Measurements from ENCODE around the gene SRSF6. TPM values are rescaled to one million over a fixed set of nuclear protein-coding genes. Genes with fewer than 3 reads are reported as not detected.
"Not testable (repeated sequence)": the region's sequence is repeated elsewhere in the genome, so short reads cannot be mapped to it uniquely, and the experiment has no call there.

Gene SRSF6
- total RNA-seq, 1 experiment from 2014 or later = 149 TPM

DNA sequence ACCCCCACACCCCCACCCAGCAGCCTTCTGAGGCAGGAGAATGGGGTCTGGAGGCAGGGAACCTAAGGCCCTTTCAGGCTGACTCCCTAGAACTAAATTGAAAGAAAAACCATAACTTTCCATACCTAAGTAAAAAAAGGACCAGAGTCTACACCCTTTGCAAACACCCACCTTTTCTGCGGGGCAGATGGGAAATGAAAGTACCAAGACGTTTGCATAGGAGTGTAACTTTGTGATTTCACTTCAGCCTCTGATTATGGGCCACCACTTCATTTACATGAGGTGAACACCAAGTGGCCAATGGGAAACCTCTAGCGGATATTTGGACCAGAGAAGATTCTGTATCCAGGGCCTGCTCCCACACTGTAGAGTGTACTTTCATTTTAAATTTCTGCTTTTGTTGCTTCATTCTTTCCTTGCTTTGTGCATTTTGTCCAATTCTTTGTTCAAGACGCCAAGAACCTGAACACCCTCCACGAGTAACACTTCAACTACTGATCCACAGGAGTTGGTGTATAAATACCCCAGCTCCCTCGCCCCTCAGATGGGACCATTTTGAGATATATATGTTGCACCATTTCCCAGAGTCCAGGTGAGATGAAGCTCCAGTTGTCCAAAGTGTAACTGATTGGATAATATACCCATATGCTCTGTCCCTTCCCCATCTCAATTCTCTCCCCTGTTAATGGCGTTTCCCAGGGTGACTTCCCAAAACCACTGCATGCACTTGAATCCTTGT lies 18.9 kb upstream of the SRSF6 start:
- DNase-seq = no peak
- no peak overlapping the region for H3K27ac ChIP-seq
- H3K9me3 ChIP-seq (replicated peaks) = no peaks in the 10 kb centered on the region

DNA sequence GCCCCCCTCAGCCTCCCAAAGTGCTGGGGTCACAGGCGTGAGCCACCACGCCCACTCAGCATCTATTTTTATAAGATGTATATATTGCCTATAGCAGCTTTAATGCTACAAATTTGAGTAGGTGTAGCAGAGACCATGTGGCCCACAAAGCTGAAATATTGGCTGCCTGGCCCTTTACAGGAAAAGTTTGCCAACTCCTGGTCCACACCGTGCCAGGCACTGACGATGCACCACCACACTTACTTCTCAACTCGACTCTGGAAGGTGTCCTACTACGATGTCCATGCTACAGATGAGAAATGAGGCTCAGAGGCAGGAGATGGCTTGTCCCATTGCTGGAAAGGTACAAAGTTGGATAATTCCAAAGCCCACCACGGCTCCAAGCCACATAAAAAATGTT lies 17.2 kb upstream of the SRSF6 start:
- H3K4me3 ChIP-seq = no peak overlapping the region
- no peak for DNase-seq
- H3K36me3 ChIP-seq = no peaks in the 10 kb centered on the region
- peaks cover 6% of the 10 kb centered on the region; the same call in 1 of the 2 replicates for H3K27me3 ChIP-seq
- no peaks in the 10 kb centered on the region for H3K4me1 ChIP-seq
- H3K27ac ChIP-seq = no peak overlapping the region
- H3K9me3 ChIP-seq (replicated peaks) = no peaks in the 10 kb centered on the region

More for the DNA sequence above, 18.9 kb upstream of the SRSF6 start:
- Histone ChIP-seq H3K36me3 (no peaks in the 10 kb centered on the region), H3K27me3 (peaks cover 6% of the 10 kb centered on the region; the same call in 1 of the 2 replicates), H3K4me1 (no peaks in the 10 kb centered on the region), H3K4me3 (no peak overlapping the region)

DNA sequence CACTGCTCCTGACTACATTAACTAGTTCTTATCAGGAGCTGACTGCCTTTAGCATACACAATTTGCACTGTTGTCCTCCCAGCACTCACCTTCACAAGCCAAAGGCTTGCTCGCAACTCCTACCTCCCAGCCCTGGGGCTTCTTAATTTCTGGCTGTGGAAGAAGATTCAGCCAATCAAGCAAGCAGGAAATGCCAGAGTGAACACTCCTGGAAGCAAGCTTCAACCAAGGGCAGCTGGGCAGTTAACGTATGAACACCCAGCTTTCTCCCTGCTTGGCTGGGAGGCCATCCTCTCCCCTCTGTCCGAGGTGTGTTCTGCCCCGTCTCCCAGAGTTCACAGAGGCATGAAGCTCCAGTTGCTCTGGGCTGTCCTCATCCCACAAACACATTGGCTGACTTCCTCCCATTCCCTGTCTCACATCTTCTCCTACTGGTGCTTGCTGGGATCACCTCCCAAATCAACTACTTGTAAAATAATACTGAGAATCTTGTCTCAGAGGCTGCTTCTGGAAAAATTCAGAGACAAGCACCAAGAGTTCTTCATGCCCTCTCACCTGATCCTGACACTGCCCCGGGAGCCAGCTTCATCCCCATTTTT lies 15.3 kb upstream of the SRSF6 start:
- DNase-seq = peak; percentile 44 to 64
- no peak overlapping the region for H3K4me3 ChIP-seq
- no peak overlapping the region for H3K27ac ChIP-seq
- H3K9me3 ChIP-seq (replicated peaks) = no peaks in the 10 kb centered on the region
- H3K4me1 ChIP-seq = no peaks in the 10 kb centered on the region
- no peaks in the 10 kb centered on the region for H3K36me3 ChIP-seq
- no peaks in the 10 kb centered on the region for H3K27me3 ChIP-seq

DNA sequence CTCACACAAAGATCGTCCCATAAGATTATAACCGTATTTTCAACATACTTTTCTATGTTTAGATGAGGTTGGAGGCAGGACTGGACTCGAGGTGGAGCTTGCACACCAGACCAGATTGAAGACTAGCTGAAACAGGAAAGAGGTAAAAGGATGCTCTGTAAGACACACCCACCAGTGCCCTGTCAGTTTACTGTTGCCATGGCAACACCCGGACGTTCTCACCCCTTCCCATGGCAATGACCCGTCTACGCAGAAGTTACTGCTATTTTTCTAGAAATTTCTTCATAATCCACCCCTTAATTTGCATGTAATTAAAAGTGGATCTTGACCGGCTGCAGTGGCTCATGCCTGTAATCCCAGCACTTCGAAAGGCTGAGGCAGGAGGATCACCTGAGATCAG lies 13.6 kb upstream of the SRSF6 start:
- Histone ChIP-seq H3K9me3 (replicated peaks) (no peaks in the 10 kb centered on the region), H3K27ac (no peak overlapping the region), H3K4me3 (no peak overlapping the region)

DNA sequence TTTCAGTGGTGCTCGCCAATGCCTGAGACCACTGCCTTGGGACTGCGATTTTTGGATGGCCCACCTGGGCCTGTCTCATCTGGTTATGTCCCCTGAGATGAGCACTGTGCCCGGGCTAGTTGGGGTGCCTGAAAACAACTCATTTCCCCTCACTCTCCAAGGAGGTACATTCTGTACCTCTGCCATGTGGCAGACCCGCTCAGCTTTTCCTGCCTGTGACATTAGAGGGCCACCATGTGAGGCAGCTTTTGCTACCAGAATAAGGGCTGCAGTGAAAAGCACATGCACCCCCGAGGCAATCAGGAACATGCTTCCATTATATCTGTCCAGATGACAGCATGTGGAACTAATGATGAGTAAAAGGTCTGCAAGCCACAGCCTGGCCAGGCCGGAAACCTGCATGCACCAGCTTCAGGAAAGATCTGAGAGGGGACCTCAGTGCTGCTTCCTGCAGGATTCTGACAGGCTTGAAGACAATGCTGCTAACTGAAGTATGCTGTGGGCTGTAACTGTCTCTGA lies 11.3 kb upstream of the SRSF6 start:
- Histone ChIP-seq H3K36me3 (no peaks in the 10 kb centered on the region), H3K4me1 (peaks cover 5% of the 10 kb centered on the region), H3K27ac (no peak overlapping the region), H3K27me3 (no peaks in the 10 kb centered on the region), H3K4me3 (no peak overlapping the region), H3K9me3 (replicated peaks) (no peaks in the 10 kb centered on the region)
- DNase-seq = no peak

More for the DNA sequence above, 13.6 kb upstream of the SRSF6 start:
- no peak for DNase-seq
- H3K4me1 ChIP-seq = peaks cover 5% of the 10 kb centered on the region
- no peaks in the 10 kb centered on the region for H3K27me3 ChIP-seq
- H3K36me3 ChIP-seq = no peaks in the 10 kb centered on the region

DNA sequence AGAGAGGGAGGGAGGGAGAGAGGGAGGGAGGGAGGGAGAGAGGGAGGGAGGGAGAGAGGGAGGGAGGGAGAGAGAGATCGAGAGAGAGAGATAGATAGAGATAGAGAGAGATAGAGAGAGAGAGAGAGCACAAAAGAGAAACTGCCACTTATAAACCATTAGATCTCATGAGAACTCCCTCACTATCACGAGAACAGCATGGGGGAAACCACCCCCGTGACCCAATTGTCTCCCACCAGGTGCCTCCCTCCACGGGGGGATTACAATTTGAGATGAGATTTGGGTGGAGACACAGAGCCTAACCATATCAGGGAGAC lies 9.3 kb upstream of the SRSF6 start:
- not testable (repeated sequence) for H3K9me3 ChIP-seq (replicated peaks); H3K36me3 ChIP-seq; H3K4me3 ChIP-seq; H3K4me1 ChIP-seq; DNase-seq; H3K27me3 ChIP-seq; H3K27ac ChIP-seq

DNA sequence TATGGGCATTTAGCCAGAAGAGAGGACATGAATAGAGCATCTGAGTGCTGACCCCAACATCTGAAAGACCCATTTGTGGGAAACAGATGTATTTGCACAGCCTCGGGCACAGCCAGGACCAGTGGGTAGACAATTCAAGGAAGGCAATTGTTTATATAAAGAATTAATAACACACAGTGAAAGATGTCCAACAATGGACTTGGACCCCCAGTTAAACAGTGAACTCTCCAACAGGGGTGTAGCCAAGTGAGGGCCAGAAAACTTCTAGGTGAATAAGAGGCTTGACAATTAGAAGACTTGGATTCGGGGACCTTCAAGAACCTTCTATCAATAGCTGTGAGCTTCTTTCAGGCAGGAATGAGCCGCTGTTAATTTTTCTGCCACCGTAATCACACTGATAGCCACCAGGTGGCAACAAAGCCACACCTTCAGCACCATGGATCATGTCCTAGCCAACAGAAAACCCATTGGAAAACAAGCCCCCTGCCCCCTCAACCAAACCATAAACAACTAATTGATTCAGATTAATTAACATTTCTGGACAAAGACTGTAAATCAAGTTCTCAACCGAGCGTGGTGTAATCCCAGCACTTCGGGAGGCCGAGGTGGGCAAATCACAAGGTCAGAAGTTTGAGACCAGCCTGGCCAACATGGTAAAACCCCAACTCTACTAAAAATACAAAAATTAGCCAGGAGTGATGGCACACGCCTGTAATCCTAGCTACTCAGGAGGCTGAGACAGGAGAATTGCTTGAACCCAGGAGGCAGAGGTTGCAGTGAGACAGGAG lies 8.8 kb upstream of the SRSF6 start:
- Histone ChIP-seq H3K27me3 (peaks cover 4% of the 10 kb centered on the region; the same call in 1 of the 2 replicates), H3K4me3 (no peak overlapping the region), H3K27ac (no peak overlapping the region; the same call in 1 of the 2 replicates), H3K4me1 (peaks cover 5% of the 10 kb centered on the region), H3K9me3 (replicated peaks) (no peaks in the 10 kb centered on the region), H3K36me3 (no peaks in the 10 kb centered on the region)
- peak; percentile 58 to 87 for DNase-seq

DNA sequence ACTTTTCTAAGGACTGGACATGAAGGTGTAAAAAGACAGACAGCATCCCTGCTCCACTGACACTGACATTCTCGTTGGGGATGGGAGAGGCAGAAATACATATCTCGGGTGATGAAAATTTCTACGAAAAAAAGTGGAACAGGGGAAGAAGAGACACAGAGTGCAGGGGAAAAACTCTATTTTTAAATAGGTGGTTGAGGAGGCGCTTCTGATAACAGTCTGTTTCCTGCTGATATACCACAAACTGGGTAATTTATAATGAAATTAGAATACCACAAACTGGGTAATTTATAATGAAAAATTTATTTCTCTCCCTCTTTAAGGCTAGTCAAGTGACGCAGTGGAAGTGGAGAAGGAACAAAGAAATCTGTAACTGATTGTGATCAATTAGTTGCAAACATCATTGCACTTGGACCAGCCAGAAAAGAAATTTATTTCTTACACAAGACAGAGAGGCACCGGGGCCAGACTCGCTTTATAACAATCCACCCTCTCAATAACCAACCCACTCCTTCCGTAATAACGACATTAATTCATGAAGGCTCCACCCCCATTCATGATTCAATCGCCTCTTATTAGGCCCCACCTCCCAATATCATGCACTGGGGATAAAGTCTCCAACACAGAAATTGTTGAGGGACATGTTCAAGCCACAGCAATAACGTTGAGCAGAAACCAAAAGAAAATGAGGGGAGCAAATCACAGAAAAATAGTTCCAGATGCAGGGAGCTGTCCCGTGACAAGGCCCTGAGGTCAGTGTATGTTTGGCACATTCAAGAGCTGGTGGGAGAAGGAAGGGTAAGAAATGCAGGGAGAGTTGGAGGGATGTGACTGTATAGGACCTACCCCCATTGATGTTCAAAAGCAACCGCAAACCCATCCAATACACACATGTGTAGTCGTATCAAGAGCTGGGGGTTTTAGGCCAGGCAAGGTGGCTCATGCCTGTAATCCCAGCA lies 6.6 kb upstream of the SRSF6 start:
- Histone ChIP-seq H3K36me3 (no peaks in the 10 kb centered on the region), H3K27ac (no peak overlapping the region), H3K4me1 (peaks cover 5% of the 10 kb centered on the region), H3K27me3 (peaks cover 4% of the 10 kb centered on the region; the same call in 1 of the 2 replicates), H3K9me3 (replicated peaks) (no peaks in the 10 kb centered on the region), H3K4me3 (no peak overlapping the region)
- no peak for DNase-seq

DNA sequence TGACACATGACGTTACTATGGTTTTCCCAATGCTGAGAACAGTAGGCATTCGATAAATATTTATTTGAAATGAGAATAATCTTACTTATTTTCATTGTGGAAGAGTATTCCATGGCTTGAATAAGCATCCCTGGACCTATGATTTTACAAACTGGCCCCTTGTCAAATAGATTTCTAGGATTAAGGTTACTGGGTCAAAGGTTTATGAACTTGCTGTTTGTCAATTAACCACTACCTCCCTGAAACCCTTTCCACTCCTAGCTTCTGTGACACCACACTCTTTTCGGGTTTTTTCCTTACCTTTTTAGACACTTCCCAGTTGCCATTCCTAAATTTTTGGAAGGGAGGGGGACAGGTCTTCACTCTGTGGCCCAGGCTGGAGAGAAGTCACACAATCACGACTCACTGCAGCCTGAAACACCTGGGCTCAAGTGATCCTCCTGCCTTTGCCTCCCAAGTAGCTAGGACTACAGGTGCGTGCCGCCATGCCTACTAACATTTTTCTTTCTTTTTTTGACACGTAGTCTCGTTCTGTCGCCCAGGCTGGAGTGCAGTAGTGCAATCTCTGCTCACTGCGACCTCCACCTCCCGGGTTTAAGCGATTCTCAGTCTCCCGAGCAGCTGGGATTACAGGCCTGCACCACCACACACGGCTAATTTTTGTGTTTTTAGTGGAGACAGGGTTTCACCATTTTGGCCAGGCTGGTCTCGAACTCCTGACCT lies 5.1 kb upstream of the SRSF6 start:
- Histone ChIP-seq H3K27me3 (peaks cover 4% of the 10 kb centered on the region; the same call in 1 of the 2 replicates), H3K4me3 (no peak overlapping the region), H3K4me1 (peaks cover 5% of the 10 kb centered on the region), H3K9me3 (replicated peaks) (no peaks in the 10 kb centered on the region), H3K27ac (no peak overlapping the region), H3K36me3 (no peaks in the 10 kb centered on the region)
- DNase-seq = no peak

DNA sequence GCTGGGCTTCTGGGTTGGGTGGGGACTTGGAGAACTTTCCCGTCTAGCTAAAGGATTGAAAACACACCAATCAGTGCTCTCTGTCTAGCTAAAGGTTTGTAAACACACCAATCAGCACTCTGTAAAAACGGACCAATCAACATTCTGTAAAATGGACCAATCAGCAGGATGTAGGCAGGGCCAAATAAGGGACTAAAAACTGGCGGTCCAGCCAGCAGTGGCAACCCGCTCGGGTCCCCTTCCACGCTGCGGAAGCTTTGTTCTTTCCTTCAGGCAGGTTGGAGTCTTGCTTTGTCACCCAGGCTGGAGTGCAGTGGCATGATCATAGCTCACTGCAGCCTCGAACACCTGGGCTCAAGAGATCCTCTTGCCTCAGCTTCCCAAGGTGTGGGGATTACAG lies 1.4 kb upstream of the SRSF6 start:
- Histone ChIP-seq H3K4me1 (peaks cover 13% of the 10 kb centered on the region), H3K36me3 (peaks cover 24% of the 10 kb centered on the region)
- not testable (repeated sequence) for H3K4me3 ChIP-seq; H3K27ac ChIP-seq; H3K9me3 ChIP-seq (replicated peaks); H3K27me3 ChIP-seq
- peak in 1 of 2 experiments; percentile 34 for DNase-seq

DNA sequence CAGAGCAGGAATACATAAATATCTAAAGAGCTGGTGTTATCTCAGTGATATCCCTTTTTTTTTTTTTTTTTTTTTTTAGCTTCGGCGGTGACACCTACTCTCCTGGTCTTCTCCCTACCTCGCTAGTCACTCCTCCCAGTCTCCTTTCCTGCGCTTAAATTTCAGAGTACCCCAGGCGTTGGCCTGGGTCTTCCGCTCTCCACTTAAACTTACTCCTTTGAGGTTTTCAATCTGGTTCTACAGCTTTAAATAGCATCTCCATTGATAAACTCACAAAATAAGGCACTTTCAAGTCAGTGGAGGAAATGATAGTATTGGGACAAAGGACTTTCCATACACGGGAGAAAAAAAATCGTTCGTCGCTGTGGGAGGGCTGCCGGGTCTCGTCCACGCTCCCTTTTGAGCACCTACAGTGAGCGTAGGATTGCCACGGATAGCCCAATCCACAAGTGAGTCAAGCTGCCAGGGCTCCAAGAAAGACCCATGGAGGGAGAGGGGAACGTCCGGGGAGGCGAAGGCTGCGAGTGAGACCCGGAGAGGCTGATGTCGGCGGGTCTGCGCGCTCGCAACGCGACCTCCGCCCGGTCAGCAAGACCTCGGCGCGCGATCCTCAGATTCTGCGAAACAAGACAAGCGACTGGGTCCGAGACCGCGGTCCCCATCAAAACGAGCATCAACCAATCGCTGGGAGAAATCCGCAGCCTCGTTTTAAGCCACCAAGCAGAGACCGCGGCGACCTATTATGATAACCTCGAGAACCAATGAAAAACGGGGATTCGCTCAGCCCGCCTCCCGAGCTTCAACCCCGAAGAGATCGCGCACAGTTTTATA lies 672 bp upstream of the SRSF6 start:
- no peaks in the 10 kb centered on the region for H3K9me3 ChIP-seq (replicated peaks)
- peaks cover 31% of the 10 kb centered on the region for H3K36me3 ChIP-seq
- peak overlapping the region; percentile 99 for H3K27ac ChIP-seq
- peaks cover 18% of the 10 kb centered on the region for H3K4me1 ChIP-seq
- DNase-seq = peak; percentile 97 to 99
- peak overlapping the region; percentile 98 for H3K4me3 ChIP-seq
- H3K27me3 ChIP-seq = peaks cover 4% of the 10 kb centered on the region; the same call in 1 of the 2 replicates

DNA sequence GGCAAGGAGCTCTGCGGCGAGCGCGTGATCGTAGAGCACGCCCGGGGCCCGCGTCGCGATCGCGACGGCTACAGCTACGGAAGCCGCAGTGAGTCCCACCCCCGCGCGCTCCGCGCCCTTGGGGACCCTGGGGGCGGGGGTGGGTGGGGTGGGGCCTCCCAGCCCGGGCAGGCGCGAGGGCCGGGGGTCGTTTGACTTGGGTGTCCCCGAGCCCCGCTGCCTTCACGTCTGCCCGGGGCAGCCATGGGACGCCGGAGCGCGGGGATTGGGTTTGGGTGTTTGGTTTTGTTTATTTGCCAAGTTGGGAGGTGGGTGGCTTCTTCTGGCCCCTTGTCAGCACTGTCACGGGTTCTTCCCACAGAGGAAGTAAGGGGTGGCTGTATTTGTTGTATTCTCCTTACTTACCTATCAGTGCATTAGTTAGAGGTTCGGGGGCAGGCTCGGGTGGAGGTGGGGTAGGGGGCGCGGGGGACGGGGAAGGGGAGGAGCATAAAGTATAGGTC lies 777 bp downstream of the SRSF6 start:
- Histone ChIP-seq H3K9me3 (replicated peaks) (no peaks in the 10 kb centered on the region), H3K27me3 (no peaks in the 10 kb centered on the region), H3K36me3 (peaks cover 45% of the 10 kb centered on the region), H3K4me1 (peaks cover 18% of the 10 kb centered on the region), H3K27ac (peak overlapping the region; percentile 99), H3K4me3 (peak overlapping the region; percentile 98)
- DNase-seq = no peak
